Measurements from ENCODE around the gene GBP2.

DNA sequence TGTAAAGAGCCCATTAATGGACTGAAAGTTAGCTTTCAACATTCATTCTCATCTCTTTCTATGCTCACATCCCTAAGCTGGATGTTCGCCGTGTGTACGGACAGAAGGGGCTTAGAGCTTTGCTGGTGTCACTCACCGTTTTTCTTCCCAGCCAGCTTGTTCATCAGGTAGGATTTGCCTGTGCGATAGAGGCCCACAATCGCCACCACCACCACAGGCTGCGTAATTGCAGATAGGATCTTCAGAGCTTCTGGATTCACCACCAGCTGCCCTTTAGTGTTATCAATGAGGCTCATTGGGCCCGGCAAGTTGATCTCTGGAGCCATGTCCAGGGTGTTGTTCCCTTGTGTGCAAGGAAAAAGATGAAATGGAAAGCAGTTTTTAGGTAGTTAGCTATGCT lies 4.3 kb downstream of the GBP2 start:
- no peak for TF ChIP-seq POLR2A (IDR thresholded peaks at IDR 0.05)
- TF ChIP-seq CTCF (IDR thresholded peaks at IDR 0.05): no peak

Data from vagina (tissue), 2 donors.